ENCODE results near the gene HCRT.

The HCRT gene

DNA sequence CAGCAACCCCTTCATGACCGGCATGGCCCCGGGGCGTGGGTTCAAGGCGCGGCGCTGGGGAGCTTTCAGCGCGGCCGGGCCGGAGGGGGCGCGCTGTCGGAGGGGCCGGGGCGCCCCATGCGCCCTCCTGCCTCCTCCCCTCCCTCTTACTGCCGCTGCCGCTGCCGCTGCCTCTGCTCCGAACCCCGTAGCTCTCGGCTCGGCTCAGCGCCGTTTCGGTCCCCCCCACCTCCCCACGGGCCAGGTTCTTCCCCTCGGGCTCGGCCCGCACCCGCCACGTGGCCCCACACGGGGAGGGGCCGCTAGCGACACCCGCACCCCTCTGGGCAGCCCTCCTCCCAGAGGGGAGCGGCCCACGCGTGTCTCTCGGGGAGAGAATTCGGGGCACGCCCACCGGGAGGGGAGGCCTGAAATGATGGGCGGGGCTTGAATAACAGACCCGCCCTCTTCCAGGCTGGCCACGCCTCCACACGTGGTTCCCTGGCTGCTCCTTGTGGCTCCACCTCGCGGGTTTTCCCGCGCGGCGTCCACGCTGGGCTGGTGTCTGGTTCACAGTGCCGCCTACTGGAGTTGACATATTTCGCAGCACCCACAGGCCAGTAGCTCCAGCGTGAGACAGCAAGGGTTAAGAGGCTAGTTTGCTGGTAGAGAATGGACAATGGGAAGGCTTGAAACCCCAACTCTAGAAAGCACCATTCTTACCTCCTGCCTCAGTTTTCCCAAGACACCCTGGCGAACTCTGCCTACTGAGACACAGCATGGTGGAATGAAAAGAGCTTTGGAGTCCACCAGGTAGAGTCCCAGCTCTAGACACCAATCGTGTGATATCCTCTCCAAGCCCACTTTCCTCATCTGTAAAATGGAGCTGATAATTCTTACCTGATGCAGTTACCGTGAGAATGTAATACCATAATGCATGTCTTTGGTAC is 4.1 kb downstream of the HCRT start, which contains the start of gene KCNH4:
KCNH4 (minus strand) TSS at position 221 of the 929 bp plus-strand sequence; CDS start at position 24, 197 bp downstream.
- in situ Hi-C loops (cut with HindIII; ENCODE audit: low pct_unique_long_range_greater_than_20kb, low sequenced_read_pairs) = no loop called here
- peak; percentile 64 to 93 for DNase-seq (ENCODE audit: low read depth in 1 of 2, low spot score in 1 of 2)
- no peak for TF ChIP-seq JUND (IDR thresholded peaks at IDR 0.05; ENCODE audit: low read depth)

DNA sequence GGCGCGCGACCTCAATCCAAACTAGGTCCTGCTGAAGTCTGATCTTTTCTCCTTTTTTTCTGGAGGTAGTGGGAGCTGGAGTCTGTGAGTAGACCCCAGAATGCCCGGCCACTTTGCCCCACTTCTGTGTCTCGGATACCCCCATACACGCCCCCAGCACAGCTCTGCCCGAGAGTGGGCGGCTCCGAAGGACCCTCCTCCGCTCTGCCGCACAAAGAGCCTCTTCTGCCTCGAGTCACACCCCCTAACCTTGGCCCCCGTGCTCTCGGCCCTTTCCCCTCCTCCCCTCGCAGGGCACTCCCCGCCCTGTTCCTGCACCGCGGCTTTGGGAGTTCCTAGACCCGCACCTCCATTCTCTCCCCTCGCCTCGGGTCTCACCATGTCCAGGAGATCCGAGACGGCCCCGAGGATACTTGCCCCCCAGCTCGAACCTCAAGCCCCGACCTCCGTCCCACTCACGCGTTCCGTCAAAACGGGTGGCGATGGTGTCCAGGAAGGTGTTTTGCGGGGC is 4.8 kb downstream of the HCRT start:
- TF ChIP-seq JUND (IDR thresholded peaks at IDR 0.05; ENCODE audit: low read depth) = no peak
- no peak for DNase-seq (ENCODE audit: low read depth in 1 of 2, low spot score in 1 of 2)
- in situ Hi-C loops (cut with HindIII; ENCODE audit: low pct_unique_long_range_greater_than_20kb, low sequenced_read_pairs) = no loop called here

DNA sequence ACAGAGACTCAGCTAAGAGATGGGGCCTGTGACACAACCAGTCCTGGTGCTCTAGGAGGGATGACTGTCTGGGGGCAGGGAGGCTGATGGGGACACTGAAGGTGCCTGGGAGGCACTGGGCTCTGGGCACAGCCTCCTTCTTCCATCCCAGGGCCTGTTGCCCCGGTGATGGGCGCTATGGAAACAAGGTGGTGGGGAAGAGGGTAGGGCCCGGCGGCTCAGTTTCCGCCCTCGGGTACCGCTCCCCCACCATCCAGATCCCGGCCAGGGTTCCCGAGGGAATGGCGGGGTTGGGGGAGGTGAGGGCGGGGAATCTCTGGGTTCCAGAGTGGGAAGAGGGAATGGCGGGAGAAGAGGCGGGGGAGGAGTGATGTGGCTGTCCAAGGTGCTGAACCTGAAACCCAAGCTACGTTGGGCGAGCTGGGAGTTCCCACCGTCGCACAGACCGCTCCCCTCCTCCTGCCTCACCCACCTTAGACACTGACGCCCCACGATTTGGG is 5.3 kb downstream of the HCRT start:
- TF ChIP-seq JUND (IDR thresholded peaks at IDR 0.05; ENCODE audit: low read depth) = no peak
- peak; percentile 80 to 88 for DNase-seq (ENCODE audit: low read depth in 1 of 2, low spot score in 1 of 2)
- in situ Hi-C loops (cut with HindIII; ENCODE audit: low pct_unique_long_range_greater_than_20kb, low sequenced_read_pairs) = no loop called here

DNA sequence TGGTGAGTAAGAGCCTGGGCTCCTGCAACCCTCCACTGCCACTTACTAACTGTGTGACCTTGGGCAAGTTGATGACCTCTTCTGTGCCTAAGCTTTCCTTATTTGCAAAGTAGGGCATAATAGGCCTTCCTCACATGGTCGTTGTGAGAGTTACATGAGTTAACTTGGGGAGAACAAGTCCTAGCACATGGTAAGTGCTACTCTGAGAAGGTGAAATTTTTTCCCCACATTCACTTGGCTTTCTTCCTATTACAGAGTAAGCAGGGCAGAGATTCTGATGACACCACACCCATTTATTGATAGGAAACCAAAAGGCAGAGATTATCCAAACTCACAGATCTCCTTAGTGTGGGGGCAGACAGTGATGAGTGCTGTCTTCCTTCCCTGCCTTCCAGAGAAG is 5.9 kb downstream of the HCRT start:
- in situ Hi-C loops (cut with HindIII; ENCODE audit: low pct_unique_long_range_greater_than_20kb, low sequenced_read_pairs) = no loop called here
- DNase-seq (ENCODE audit: low read depth in 1 of 2, low spot score in 1 of 2) = no peak
- no peak for TF ChIP-seq JUND (IDR thresholded peaks at IDR 0.05; ENCODE audit: low read depth)

DNA sequence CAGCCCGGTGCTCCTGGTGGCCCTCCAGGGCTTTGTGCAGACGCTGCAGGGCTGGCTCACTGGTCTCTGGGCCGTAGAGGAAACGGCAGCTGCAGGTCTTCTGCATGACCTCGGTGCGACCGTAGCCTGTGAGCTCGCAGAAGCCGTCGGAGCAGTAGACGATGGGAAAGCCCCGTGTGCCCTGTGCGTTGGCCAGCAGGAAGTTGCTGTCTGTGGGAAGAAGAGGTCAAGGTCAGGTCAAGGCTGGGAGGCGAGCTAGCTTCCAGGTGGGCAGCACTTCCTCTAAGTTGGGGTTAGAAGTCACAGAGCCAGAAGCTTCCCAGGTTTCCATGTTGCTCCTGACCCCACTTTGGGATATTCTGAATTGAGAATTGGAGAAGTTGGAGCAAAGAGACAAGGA is 6.4 kb downstream of the HCRT start:
- DNase-seq (ENCODE audit: low read depth in 1 of 2, low spot score in 1 of 2) = no peak
- in situ Hi-C loops (cut with HindIII; ENCODE audit: low pct_unique_long_range_greater_than_20kb, low sequenced_read_pairs) = no loop called here
- no peak for TF ChIP-seq JUND (IDR thresholded peaks at IDR 0.05; ENCODE audit: low read depth)

DNA sequence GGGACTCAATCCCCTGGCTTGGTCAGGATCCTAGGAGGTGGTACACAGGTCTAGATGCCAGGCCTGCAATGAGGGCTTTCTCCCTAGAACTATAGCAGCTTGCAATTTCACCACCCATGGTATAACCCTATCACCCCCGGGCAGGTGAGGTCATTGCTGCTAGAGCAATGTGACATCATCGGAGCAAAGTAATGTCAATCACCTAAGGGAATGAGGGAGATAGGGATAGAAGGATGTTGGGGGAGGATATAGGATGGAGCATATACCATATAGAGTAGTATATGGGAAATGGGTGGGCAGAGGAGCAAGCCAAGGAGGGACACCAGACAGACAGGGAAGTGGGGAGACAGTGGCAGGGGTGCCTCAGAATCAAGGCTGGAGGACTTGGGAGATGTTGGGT is 7.6 kb downstream of the HCRT start:
- in situ Hi-C loops (cut with HindIII; ENCODE audit: low pct_unique_long_range_greater_than_20kb, low sequenced_read_pairs) = no loop called here
- no peak for TF ChIP-seq JUND (IDR thresholded peaks at IDR 0.05; ENCODE audit: low read depth)
- no peak for DNase-seq (ENCODE audit: low read depth in 1 of 2, low spot score in 1 of 2)

DNA sequence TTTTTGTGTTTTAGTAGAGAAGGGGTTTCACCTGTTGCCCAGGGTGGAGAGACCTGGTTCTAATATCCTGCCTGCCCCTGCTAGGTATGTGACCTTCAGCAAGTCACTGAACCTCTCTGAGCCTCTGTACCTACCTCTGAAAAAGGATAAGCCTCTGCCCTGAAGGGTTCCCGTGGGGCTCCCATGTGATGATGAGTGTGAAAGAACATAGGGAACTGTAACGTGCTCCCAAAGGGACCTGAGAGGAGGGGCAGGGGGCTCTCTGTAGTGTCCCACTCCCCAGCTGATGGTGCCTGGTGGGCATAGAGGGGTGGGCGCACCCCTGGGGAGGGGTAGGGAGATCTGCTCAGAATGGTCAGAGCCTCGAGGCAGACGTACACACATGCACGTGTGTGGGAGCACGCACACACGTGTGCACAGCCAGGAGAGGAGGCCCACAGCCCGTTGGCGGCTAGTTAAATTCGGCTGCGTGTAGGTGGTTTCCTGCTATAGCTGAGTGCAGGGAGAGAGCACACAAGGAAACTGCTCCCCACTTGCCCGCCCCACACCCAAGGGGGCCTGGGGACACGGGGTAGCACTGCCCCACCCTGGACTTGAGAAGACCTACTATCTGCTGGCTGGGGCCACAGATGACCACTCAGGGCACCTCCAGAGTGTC is 11.0 kb downstream of the HCRT start:
- TF ChIP-seq JUND (IDR thresholded peaks at IDR 0.05; ENCODE audit: low read depth) = no peak
- in situ Hi-C loops (cut with HindIII; ENCODE audit: low pct_unique_long_range_greater_than_20kb, low sequenced_read_pairs) = no loop called here
- no peak for DNase-seq (ENCODE audit: low read depth in 1 of 2, low spot score in 1 of 2)

DNA sequence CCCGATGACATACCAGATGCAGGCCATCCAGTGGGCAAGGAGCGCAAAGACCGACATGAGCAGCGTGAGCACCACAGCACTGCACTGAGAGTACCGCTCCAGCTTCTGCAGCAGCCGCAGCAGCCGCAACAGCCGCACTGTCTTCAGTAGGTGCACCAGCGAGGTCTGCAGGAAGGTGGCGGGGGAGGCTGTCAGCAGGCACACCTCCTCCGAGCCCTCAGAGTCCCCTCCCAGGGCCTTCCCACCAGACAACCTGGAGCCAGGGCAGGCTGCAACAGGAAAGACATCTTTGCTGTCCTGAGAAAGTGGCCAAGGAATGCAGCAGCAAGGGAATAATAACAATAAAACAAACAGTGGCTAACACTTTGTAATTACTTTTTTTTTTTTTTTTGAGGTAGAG is 13.4 kb downstream of the HCRT start:
- no peak for TF ChIP-seq JUND (IDR thresholded peaks at IDR 0.05; ENCODE audit: low read depth)
- in situ Hi-C loops (cut with HindIII; ENCODE audit: low pct_unique_long_range_greater_than_20kb, low sequenced_read_pairs) = no loop called here
- peak; percentile 51 to 56 for DNase-seq (ENCODE audit: low read depth in 1 of 2, low spot score in 1 of 2)

DNA sequence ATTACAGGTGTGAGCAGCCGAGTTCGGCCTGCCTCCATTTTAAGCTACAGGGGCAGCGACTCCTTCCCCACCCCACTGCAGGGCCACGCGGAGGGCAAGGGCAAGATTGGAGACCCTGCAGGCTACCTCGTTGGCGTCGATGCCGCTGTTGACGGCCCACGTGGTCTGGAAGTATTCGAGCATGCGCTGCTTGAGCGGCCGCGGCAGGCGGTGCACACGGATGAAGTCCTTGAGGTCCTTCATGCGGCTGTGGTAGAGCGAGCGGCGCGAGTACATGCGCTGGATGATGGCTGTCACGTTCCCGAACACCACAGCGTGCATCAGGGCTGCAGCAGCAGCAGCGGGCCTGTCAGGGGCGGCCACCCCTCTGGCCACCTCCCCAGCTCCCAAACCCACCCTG is 15.9 kb downstream of the HCRT start:
- no peak for TF ChIP-seq JUND (IDR thresholded peaks at IDR 0.05; ENCODE audit: low read depth)
- no peak for DNase-seq (ENCODE audit: low read depth in 1 of 2, low spot score in 1 of 2)
- in situ Hi-C loops (cut with HindIII; ENCODE audit: low pct_unique_long_range_greater_than_20kb, low sequenced_read_pairs) = no loop called here

DNA sequence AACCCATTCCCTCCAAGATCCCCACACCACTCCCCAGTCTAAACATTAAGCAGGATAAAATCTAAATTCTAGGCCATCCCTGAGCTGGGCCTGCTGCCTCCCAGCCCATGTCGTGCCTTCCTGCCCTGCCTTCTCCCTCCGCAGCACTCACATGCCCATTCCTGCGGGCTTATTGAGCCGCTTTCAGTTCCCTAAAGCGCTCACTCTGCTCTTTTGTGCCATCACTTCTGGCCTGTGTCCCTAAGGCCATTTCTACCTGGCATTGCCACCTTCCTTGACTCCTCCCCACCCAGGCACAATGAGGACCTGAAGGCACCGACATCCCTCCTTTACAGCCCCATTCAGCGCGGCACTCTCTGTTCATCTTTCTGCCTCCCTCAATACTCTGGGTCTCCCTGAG is 17.4 kb downstream of the HCRT start:
- no peak for DNase-seq (ENCODE audit: low read depth in 1 of 2, low spot score in 1 of 2)
- TF ChIP-seq JUND (IDR thresholded peaks at IDR 0.05; ENCODE audit: low read depth) = no peak
- in situ Hi-C loops (cut with HindIII; ENCODE audit: low pct_unique_long_range_greater_than_20kb, low sequenced_read_pairs) = no loop called here

DNA sequence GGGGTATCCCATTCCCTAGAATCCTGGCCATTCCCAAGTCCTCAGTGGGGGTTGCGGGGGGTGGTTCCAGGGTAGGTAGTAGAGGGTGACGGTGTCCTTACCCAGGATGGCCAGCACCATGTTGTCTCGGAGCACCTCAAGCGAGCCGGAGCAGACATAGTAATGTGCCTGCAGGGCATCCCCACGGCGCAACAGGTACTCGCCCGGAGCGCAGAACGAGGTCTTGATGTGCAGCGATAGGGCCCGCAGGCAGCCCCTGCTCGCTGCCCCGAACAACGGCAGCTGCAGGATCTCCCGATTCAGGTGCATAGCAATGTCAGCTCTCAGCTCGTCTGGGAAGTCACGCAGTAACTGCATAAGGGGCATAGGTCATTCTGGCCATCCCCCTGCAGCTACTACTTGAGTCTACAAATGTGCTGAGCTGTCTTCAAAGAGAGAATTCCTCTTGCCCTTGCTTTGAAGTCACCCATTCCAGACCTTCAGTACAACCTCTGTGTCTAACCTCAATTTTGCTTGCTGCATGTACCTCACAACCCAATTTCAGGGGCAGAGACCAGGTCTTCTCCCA is 19.0 kb downstream of the HCRT start:
- TF ChIP-seq JUND (IDR thresholded peaks at IDR 0.05; ENCODE audit: low read depth) = no peak
- no peak for DNase-seq (ENCODE audit: low read depth in 1 of 2, low spot score in 1 of 2)
- in situ Hi-C loops (cut with HindIII; ENCODE audit: low pct_unique_long_range_greater_than_20kb, low sequenced_read_pairs) = no loop called here

DNA sequence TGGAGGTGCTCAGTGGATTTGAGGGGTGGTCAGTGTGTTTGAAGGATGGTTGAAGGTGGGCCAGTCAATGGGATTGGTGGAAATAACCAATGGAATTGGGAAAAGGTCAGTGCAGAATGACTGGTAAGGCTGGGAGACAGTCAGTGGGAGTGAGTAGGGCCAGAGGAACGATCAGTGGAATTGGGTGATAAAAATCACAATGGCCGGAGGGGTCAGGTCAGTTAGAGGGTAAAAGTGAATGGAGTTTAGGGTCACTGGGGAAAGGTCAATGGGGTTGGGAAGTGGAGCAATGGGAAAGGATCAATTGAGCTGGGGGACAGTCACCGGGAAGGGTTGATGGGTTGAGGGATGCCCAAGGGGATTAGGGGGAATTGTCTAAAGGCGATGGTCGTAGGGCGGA is 19.5 kb downstream of the HCRT start:
- TF ChIP-seq JUND (IDR thresholded peaks at IDR 0.05; ENCODE audit: low read depth) = no peak
- DNase-seq (ENCODE audit: low read depth in 1 of 2, low spot score in 1 of 2) = no peak
- in situ Hi-C loops (cut with HindIII; ENCODE audit: low pct_unique_long_range_greater_than_20kb, low sequenced_read_pairs) = no loop called here
